SKM-1 (cell line): Measurements from ENCODE around the gene WBP11.

Experiments
- DNase-seq: peaks from one replicate; lab custom pipeline; 2025; ENCODE audit not compliant: unreplicated experiment; lab: John Stamatoyannopoulos, UW

The WBP11 gene

DNA sequence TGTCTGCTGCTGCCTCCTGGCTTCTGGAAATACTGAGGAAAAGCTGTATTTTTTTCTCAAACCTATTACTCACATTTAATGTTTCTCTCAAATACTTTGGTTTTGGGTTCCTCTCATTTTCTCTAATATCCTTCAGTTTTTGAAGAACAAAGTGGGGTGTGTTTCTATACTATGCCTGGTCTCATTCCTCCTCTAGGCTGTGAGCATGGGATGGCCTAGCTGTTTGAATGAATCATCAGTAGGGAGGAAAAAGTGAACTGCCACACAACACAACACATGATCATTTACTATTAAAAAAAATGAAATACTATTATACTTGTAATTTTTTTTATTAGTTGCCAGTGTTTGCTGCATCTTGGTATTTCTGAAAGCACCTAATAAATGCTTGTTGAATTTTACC is 22.0 kb upstream of the WBP11 start:
- DNase-seq = no peak

DNA sequence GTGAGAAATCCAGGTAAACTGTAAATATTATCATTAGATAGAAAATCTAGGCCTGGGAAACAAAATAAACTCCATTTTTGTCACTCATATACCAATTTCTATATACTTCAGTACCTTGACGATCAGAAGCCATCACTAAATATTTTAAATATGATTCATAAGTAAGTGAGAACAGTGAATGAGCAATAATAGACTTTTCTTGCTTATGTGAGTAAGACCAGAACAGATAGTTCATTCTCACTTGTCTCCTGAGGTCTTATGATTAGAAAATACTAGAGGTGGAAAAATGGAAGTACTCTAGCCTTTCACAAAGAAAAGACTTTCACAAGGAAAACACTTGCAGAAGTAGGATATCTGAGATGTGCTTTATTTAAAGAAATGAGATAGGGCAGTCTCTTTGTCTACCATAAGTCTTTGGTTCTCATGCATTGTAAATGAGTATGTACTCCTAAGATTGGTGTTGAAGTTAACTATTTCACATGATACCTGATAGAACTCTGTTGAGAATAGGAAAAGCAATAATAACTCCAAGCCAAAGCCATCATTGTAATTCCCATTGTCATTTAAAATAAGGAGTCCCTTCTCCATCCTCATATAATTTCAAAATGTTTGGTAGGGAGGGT is 20.8 kb upstream of the WBP11 start:
- DNase-seq = no peak

DNA sequence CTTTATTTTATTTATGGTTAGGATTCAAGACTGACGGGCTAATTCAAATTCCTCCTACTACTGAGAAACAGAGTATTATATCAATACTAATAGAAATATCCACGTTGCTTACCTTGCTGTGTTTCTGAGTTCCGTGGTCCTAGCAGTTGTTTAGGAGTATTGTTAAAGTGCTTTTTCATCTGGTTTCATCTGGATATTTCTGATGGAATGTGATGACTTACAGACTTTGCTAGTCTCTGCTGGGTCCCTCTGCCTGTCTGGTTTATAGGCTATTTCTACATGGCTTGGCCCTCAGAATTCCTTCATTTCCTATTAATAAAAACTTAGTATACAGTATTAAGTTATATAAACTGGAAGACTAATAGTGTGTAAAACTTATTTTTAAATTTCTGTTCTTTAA is 10.7 kb upstream of the WBP11 start, which contains the start of gene SMCO3:
TSS of gene SMCO3 (minus strand) at position 169 of the 400 bp plus-strand sequence. CDS start 7,502 bp downstream, outside the sequence.
- DNase-seq = no peak

DNA sequence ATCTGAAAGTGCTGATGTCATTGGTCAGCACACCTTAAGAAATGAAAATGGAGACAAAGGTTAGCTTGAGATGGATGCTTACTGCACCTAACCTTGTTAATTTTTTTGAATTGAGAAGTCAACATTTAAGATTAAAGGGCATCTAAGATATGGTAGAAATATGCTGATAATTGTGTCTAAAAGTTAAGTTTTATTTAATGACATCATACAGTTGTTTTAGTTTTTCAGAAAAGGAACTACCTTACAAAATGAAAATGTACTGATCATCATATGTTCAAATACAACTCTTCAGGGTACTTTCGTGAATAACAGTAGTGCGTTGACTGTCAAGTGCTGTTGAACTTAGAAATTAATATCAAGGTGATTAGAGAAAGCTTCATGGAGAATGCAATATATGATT is 8.2 kb upstream of the WBP11 start:
- DNase-seq = no peak

- DNase-seq = no peak
Observed at GRCh38 chr12:14810953-14811483, 7.7 kb upstream of the WBP11 start.

DNA sequence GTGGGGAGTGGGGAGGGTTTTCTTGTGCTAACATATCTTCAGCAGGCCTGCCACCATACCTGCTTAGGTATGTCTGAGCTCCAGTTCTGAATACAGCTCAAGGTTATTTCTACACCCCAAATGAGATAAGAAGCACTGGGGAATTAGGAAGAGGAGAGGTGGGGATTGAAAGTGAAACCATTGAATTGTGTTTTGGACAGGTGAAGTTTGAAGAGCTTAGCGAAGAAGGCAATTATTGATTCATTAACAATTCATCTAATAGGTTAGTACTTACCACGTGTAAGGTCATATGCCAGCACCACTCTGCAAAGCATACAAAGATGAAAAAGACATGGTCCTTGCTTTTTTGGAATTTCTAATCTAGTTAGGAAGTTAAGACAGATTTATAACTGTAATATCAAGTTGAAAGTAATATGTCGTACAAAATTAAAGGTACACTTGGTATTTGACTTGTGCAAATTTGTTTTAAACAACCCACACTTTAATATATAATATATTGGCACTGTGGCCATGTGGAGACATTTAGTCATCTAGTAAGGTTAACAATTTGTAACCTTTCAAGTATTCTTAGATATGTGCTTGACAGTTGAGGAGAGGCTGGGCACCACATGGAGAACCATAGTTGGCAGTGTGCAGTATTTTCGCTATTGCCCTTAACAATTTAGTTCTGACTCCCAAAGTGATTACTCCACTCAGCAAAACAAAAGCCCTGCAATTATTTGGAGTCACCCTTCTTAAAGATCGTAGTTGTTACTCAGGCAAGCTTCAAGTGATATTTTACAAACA is 7.1 kb upstream of the WBP11 start:
- no peak for DNase-seq

GRCh38 chr12:14803830-14804160 is 517 bp upstream of the WBP11 start:
- DNase-seq = no peak

DNA sequence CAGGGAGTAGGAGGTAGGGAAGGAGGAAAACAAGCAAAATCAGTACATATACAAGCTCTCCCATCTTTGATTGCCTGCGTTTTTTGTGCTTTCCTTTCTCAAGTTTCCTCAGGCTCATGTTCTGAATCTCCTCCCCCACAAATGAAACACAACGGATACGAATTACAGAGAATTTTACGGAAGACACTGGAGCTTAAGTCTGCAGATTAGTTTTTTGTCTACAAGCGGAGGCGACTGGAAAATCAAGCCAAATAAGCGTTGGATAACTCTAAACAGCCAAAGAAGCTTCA is 612 bp downstream of the WBP11 start:
- no peak for DNase-seq

- no peak for DNase-seq
Observed at GRCh38 chr12:14802247-14802646, 1.0 kb downstream of the WBP11 start.

DNA sequence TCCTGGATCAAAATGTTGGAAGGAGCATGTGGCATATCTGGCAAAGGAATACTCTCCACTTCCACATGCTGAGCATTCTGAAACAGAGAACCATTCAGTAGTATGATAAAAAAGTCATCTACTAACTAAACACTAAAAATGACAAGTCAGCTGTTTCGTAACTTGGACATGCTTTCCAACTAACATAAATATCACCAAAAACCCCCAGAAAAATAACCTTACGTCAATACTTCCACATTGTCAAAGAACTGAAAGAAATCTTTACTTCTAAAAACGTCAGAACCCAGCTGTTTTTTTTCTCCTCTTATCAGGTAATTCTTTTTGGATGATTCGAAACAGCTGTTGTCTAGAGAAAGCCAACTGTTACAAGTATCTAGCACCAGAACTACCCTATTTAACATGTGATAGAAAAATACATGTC is 8.2 kb downstream of the WBP11 start:
- DNase-seq = no peak

GRCh38 chr12:14785568-14785967 is 17.7 kb downstream of the WBP11 start:
- DNase-seq = no peak

DNA sequence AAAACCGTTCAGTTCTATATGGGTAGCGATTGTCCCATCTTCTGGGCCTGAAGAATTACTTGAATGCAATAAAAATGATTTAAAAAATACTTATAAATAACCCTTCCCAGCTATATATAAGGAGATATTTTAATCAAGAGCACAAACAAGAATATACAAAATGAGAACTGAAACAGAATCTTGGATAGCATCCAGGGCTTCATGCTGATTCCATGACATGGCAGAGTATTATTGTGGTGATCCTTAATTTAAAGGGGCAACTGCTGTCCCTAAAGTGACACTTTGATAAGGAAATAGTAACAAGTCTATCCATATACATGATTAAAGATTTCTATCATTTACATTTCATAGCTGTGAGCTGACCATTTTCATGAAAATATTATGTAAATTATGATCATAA is 18.8 kb downstream of the WBP11 start:
- DNase-seq = no peak

DNA sequence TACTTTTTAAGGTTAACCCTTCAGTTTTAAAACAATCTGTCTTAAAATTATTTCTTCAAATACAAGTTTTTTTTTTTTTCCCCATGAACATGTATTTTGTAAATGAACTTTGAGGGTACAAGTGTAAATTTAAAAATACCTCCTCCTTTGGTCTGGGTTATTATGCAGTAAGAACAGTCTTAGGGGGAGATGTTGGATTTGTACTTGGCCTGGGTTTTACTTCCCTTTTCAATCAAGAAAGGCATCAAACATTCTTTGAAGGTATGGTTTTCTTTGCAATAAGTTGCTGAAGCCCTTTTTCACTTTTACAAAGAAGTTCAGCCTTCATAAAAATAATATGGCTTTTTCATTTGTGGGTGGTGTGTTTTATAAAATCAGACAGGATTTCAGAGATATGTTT is 20.5 kb downstream of the WBP11 start:
- no peak for DNase-seq

GRCh38 chr12:14781563-14781962 is 21.7 kb downstream of the WBP11 start:
- no peak for DNase-seq

DNA sequence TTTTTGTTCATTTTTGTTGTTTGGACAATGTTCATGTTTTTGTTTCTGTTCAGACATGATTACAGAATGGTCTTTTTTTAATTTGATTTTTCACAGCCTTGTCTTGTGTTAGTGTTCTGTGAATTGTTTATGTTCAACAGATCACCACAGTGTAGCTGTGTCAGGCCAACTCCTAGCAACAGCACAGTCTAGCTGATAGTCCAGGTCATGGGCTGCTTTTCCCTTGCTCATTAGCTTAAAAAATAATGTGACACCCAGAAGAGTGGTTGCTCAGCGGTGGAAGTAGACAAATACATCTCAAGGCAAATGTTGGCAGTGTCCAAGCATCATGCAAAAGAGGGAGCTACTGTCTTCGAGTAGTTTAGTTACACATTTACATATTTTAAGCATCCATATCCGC is 22.4 kb downstream of the WBP11 start:
- DNase-seq = no peak

DNA sequence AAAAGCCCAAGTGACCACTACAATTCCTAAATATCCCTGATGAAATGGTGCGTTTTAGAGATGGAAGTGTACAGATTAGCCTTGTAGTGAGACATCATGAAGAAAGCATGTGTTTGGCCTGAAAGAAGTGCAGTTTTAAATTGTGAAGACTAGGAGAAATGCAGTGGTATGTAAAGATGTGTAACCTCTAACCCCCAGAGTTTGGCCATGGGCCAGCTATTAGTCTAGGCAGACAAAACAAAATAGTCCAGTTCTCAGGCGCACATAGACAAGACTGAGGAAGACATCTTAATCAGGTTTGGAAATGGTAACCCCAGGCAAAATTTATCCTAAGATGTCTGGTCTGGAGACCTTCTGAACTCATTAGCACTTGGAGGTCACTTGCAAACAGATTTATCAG is 23.4 kb downstream of the WBP11 start:
- DNase-seq = no peak

DNA sequence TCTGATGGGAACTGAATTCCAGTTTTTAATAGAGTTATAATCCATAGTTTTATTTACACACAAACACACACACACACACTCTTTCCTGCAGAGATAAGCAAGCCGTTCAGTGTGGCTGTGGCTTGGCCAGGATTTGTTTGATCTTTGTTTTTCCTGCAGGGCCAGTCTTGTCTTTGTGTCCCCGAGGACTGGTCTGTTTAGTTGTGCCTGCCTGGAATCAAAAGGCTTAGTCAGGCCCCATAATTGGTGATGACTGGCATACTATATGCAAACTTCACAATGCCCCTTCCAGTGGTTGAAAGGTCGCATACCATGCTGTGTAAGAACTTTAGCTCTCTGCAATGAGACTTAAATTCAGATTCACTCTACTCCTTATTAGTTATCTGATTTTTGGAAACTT is 26.0 kb downstream of the WBP11 start:
- no peak for DNase-seq

DNA sequence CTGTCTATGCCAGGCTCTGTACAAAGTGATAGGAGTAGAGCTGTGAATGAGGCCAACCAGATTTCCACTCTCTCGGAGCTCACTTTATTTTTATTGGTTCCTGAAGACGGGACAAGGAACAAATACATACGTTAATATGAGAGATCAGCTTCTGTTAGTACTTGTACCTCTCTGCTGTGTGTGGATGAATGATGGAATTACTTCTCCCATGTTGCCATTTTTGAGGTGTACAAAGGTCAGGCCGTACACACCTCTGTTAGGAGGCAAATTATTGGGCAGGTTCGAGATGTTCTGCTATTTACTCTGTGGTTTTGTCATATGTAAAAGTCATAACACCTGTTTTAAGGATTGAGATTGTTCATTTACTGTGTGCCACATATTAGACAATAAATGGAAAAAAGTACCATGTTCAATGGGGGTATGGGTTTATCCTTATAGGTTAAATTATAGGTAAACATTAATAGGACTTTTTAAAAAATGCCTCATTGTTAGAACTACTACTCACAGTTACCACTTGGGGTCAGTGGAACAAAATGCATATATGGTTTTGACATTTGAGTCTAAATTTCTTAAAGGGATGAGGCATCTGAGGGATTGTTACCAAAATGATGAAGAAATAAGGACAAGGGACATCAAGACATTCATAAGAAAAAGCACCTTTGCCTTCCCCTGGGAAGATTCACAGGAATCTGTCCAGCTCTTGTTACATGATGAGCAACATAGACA is 26.9 kb downstream of the WBP11 start:
- DNase-seq = no peak

- DNase-seq = no peak
Observed at GRCh38 chr12:14775636-14775980, 27.7 kb downstream of the WBP11 start.

DNA sequence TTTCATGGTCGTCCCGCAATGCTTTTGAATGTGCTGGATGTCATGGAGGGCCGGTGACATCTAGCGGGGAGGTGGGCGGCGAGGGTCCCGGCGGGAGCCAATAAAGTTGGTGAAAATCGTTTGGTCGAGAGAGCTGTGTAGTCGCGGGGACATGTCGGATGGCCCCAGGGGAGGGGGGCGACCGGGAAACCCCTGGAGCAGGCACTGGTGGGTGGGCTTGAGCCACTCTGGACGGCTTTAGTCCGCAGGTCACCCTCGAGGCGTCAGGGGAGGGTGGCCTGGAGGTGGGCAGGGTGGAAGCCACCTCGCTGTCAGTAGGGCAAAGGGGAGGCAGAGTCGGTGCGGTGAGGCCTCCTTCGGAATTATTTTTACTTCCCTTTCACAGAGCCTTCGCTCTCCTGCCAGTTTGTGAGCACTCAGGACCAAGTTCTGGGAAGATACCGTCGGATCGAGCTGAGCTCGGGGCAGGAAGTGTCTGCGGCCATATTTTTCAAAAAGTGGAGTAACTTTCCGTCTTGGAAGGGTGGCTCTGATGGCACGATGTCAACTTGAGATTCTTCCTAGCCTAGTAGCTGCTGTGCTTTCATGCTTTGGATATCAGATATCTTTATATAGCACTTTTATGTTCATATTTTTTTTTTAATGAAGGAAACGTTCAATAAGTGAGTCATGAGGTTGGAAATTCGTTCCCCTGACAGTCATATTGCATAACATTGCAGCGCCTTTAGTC is 28.2 kb downstream of the WBP11 start:
- DNase-seq = no peak

DNA sequence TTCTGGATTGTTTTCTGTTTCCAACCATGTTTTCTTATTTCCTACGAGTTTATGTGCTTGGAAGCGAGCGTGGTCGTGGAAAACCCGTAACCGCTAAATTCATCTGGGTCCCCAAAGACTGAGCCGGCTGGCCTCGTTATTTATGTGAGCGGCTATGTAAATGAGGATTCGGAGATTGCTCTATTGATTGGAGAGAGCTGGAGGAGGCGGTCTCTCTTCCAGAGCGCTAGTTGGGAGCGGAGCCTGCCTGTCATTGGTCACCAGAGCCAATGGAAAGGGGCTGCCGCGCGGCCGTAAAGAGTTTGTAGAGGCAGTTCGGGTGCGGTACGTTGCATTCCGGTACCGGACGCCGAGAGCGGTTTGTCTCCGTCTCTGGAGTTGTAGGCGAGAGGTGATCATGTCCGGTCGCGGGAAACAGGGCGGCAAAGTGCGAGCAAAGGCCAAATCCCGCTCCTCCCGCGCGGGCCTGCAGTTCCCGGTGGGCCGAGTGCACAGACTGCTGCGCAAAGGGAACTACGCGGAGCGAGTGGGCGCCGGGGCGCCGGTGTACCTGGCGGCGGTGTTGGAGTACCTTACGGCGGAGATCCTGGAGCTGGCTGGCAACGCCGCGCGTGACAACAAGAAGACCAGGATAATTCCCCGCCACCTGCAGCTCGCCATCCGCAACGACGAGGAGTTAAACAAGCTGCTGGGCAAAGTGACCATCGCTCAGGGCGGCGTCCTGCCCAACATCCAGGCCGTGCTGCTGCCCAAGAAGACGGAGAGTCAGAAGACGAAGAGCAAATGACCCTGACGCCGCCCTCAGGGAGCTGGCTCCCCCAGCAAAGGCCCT is 29.0 kb downstream of the WBP11 start:
- DNase-seq = peak; percentile 48
